Fibroblast of peridontal ligament (primary cell): Measurements from ENCODE around the gene PLAC8.
"Not testable (repeated sequence)": the region's sequence is repeated elsewhere in the genome, so short reads cannot be mapped to it uniquely, and the experiment has no call there.

Experiments used
- DNase-seq: peaks from one replicate; pipeline ENCODE4 v3.0.0-alpha.2; 2010; ENCODE audit errors: extremely low read depth

The PLAC8 gene

GRCh38 chr4:83112678-83113428 lies 1.7 kb downstream of the PLAC8 start:
- no peak for DNase-seq

GRCh38 chr4:83112231-83112630 lies 2.3 kb downstream of the PLAC8 start:
- no peak for DNase-seq

GRCh38 chr4:83111751-83112141 lies 2.8 kb downstream of the PLAC8 start:
- not testable (repeated sequence) for DNase-seq

GRCh38 chr4:83110970-83111750 lies 3.4 kb downstream of the PLAC8 start:
- DNase-seq: no peak

- peak; percentile 72 for DNase-seq
Observed at GRCh38 chr4:83110223-83110945, 4.1 kb downstream of the PLAC8 start.

- DNase-seq: no peak
Observed at GRCh38 chr4:83109480-83110222, 4.9 kb downstream of the PLAC8 start.

GRCh38 chr4:83108101-83108861 lies 6.2 kb downstream of the PLAC8 start:
- DNase-seq: no peak

GRCh38 chr4:83107631-83108030 lies 6.9 kb downstream of the PLAC8 start:
- no peak for DNase-seq

- no peak for DNase-seq
Observed at GRCh38 chr4:83104991-83105390, 9.5 kb downstream of the PLAC8 start.

- DNase-seq: no peak
Observed at GRCh38 chr4:83096397-83096796, 18.1 kb downstream of the PLAC8 start.

GRCh38 chr4:83093060-83093640 lies 21.4 kb downstream of the PLAC8 start:
- DNase-seq: no peak

GRCh38 chr4:83089410-83090157 lies 24.9 kb downstream of the PLAC8 start:
- DNase-seq: no peak

GRCh38 chr4:83084956-83085355 lies 29.6 kb downstream of the PLAC8 start:
- not testable (repeated sequence) for DNase-seq

GRCh38 chr4:83083925-83084475 lies 30.5 kb downstream of the PLAC8 start:
- DNase-seq: no peak

GRCh38 chr4:83082777-83083176 lies 31.8 kb downstream of the PLAC8 start:
- no peak for DNase-seq

GRCh38 chr4:83080561-83080960 lies 34.0 kb downstream of the PLAC8 start:
- no peak for DNase-seq

- peak; percentile 56 for DNase-seq
Observed at GRCh38 chr4:83075311-83076095, 39.0 kb downstream of the PLAC8 start.

GRCh38 chr4:83074783-83075182 lies 39.7 kb downstream of the PLAC8 start:
- DNase-seq: not testable (repeated sequence)
